Kidney epithelial cell (primary cell): ENCODE results near the gene MTHFSD. TPM values are rescaled to one million over a fixed set of nuclear protein-coding genes. Genes with fewer than 3 reads are reported as not detected.
A peak's percentile ranks its signal among the peaks of the same experiment; 100 is the strongest.

Source experiments
- DNase-seq: peaks from one replicate; pipeline ENCODE4 v3.0.0-alpha.2; 2010; ENCODE audit warnings: low read depth
- H3K27me3 ChIP-seq: 2 replicates; pipeline ENCODE4 v1.6.0; 2011; ENCODE audit warnings: low read length; ENCODE audit not compliant: control insufficient read depth, insufficient read depth
- H3K36me3 ChIP-seq: 2 replicates; pipeline ENCODE4 v1.5.1; 2011; ENCODE audit warnings: low read length; ENCODE audit not compliant: control insufficient read depth, insufficient read depth
- H3K4me3 ChIP-seq: 2 replicates; pipeline ENCODE4 v1.5.1; 2011; ENCODE audit warnings: low read depth, mild to moderate bottlenecking, control low read depth, low read length
- total RNA-seq: library from RNA; depleted of rRNA; stranded (reverse); fragments of >200 nt; gene quantifications from 2 replicates; pipeline ENCODE4 v1.2.3, GENCODE V29; 2015
- TF ChIP-seq, protein P1 (sequence below): IDR thresholded peaks from 2 replicates; pipeline ENCODE4 v1.5.1; 2011; ENCODE audit warnings: mild to moderate bottlenecking, moderate library complexity, low read length, control low read depth, inconsistent platforms; ENCODE audit not compliant: insufficient read depth, poor library complexity, severe bottlenecking

The MTHFSD gene
- total RNA-seq, 1 donor from 2014 or later: 26.1 TPM

DNA sequence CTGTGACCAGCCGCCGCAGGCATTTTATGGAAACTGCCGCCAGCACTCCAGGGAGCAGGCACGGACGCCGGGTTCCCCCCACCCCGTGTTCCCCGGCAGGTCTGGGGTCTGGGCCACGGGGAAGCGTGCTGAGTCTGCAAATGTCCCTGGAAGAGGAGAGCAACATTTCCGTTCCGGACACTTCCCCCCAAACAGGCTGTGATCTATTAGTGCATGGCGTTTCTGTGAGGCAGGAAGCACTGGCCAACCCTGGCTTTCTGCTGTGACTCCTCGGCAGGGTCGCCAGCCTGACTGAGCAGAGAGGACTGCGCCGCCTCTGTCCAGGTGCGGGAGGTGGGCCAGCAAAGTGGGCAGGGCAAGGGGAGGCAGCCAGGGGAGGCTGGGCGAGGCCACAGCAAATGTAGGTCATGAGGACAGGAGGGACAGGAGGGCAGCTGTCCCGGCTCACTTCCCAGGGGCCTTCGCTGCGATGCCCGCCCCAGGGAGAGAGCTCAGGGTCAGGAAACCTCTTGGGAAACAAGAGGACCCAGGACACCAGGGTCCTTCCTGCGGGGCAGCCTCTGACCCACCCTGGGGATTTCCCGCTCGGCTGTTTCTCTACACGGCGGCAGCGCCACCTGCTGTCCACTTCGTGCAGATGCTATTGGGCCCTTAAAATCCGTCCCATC, 35.3 kb downstream of the MTHFSD start:
- Histone ChIP-seq H3K4me3 (no peak overlapping the region), H3K36me3 (no peaks in the 10 kb centered on the region), H3K27me3 (peaks cover 69% of the 10 kb centered on the region)
- DNase-seq: peak; percentile 9
- TF ChIP-seq, protein P1, sequence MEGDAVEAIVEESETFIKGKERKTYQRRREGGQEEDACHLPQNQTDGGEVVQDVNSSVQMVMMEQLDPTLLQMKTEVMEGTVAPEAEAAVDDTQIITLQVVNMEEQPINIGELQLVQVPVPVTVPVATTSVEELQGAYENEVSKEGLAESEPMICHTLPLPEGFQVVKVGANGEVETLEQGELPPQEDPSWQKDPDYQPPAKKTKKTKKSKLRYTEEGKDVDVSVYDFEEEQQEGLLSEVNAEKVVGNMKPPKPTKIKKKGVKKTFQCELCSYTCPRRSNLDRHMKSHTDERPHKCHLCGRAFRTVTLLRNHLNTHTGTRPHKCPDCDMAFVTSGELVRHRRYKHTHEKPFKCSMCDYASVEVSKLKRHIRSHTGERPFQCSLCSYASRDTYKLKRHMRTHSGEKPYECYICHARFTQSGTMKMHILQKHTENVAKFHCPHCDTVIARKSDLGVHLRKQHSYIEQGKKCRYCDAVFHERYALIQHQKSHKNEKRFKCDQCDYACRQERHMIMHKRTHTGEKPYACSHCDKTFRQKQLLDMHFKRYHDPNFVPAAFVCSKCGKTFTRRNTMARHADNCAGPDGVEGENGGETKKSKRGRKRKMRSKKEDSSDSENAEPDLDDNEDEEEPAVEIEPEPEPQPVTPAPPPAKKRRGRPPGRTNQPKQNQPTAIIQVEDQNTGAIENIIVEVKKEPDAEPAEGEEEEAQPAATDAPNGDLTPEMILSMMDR: peak; percentile 87

DNA sequence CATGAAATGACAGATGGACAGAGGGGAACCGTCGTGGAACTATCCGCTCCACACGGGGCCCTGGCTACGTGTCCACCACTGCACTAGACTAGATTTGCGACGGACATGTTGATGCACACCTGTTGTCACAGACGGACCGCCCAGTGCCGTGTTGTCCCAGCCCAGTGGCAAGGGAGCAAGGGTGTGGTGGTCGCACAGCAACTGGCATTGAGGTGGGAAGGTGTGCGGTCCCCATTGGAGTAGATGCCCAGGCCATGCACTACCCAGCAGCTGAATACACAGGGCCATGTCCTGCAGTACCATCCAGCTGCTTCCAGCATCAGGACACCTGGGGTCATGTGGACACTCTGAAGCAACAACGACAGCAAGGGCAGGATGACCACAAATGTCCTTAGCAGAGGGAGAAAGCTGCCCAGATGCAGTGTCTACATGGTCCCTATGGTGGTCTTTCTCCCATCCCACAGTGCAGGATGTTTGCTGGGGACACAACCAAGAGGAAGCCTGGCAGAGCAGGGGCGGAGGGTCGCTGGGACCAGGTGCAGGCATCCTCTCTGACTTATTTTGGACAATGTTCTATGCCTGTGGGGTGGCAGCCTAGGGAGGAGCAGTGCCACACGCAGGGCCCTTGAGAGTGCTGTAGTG, 35.9 kb downstream of the MTHFSD start:
- no peak overlapping the region for H3K4me3 ChIP-seq
- H3K36me3 ChIP-seq: no peaks in the 10 kb centered on the region
- no peak for DNase-seq
- H3K27me3 ChIP-seq: peaks cover 69% of the 10 kb centered on the region
- TF ChIP-seq, protein P1: no peak

DNA sequence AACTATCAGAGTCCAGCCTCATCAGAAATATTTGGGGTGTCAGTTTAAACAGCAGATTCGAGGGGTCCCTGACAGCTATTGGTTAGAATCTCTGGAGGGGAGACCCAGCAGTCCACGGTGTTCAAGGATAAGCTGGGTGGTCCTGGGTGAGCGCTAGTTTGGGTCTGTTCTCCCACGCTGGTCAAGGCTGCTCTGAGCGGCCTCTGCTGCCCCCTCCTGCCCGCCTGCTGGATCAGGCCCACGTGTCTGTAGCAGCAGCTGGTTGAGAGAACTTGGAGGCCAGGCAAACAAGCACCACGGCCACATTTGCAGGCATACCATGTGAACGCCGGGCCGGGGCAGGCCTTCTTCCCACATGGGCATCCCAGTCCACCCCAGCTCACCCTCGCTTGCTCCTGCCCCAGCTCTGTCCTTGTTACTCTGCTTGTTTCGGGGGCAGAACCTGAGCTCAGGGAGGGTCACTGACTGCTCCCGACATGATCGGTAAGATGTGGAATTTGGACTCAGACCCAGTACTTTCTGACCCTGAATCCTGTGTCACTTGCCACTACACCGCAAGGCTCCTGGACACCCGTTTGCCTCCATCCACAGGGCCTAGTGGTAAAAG, 37.3 kb downstream of the MTHFSD start:
- TF ChIP-seq, protein P1: peak; percentile 81
- no peaks in the 10 kb centered on the region for H3K36me3 ChIP-seq
- H3K27me3 ChIP-seq: peaks cover 75% of the 10 kb centered on the region
- H3K4me3 ChIP-seq: no peak overlapping the region
- DNase-seq: no peak

DNA sequence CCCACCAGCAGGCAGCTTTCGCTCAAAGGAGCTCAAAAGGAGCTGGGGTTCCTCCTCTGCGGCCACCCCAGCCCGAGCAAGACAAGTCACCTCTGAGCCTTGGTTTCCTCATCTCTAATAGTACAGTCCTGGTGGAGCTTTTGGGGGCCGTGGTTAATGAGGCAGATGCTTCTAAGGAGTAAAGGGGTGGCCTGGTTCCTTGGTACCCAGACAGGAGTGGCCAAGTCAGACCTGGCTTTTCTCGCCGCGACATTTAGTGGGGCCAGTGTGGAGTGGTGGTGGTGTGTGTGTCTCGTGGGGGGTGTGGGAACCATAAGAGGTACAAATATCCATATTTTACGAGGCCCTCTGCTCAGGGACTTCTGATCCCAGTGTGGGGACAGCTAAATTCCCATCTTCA, 38.0 kb downstream of the MTHFSD start:
- TF ChIP-seq, protein P1: no peak
- DNase-seq: no peak
- no peaks in the 10 kb centered on the region for H3K36me3 ChIP-seq
- H3K4me3 ChIP-seq: no peak overlapping the region
- H3K27me3 ChIP-seq: peaks cover 82% of the 10 kb centered on the region

DNA sequence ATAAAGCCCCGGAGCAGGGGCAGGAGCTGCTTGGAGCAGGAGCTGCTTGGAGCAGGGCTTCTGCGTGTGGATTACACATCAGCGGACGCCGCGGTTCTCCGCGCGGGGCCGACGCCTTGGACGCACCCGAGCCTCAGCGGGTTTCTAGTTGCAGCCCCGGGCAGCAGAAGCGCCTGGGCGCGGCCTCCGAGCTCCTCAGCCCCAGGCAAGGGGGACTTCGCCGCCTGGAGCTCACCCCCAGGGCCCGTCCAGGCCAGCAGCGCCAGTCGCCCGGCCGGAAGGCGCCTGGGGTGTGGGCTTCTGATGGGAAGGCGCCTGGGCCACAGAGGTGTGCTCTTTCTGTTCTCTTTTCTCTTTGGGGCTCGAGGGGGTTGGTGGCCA, 38.4 kb downstream of the MTHFSD start:
- Histone ChIP-seq H3K36me3 (no peaks in the 10 kb centered on the region), H3K4me3 (no peak overlapping the region), H3K27me3 (peaks cover 85% of the 10 kb centered on the region)
- no peak for DNase-seq
- TF ChIP-seq, protein P1: no peak
